HEK293 (cell line): ENCODE data around the gene CACNA1H.

ENCODE experiments used
- CTCF ChIA-PET: fragments of 350-600 bp; formaldehyde crosslinking; extraction: SDS; loops from one replicate; lab custom pipeline; 2021; ENCODE audit warnings: antibody characterized with exemption; lab: Yijun Ruan, JAX
- POLR2A ChIA-PET: fragments of 300-600 bp; formaldehyde crosslinking; extraction: SDS; loops from one replicate; lab custom pipeline; 2020; ENCODE audit warnings: antibody characterized with exemption, inconsistent platforms; lab: Yijun Ruan, JAX
- H3K27ac ChIP-seq: fragments of 200-500 bp; sonication (Bioruptor generic); 2 replicates; pipeline ENCODE4 v1.5.1; 2014; ENCODE audit warnings: low read depth, low read length, control low read depth, inconsistent platforms; ENCODE audit errors: extremely low read depth
- H3K36me3 ChIP-seq, 2 experiments: fragments of 200-500 bp in 1 of 2; sonication (Bioruptor generic) in 1 of 2; 1 replicate in 1 of 2; 2 replicates in 1 of 2; pipeline ENCODE4 v1.5.1; 2014 to 2017; ENCODE audit warnings: inconsistent platforms in 2 of 2, low read length in 2 of 2; ENCODE audit not compliant: control insufficient read depth in 2 of 2, insufficient read depth in 1 of 2
- H3K4me1 ChIP-seq: fragments of 200-500 bp; sonication (Bioruptor generic); 2 replicates; pipeline ENCODE4 v1.5.1; 2014; ENCODE audit warnings: mild to moderate bottlenecking, low read length, inconsistent platforms; ENCODE audit not compliant: control insufficient read depth, insufficient read depth
- H3K4me3 ChIP-seq: 2 replicates; pipeline ENCODE4 v1.5.1; 2011; ENCODE audit warnings: low read depth, mild to moderate bottlenecking, control low read depth, low read length, moderate library complexity
- H3K9me3 ChIP-seq: fragments of 200-500 bp; sonication (Bioruptor generic); 2 replicates; pipeline ENCODE4 v1.5.1; 2014; ENCODE audit warnings: low read depth, low read length, inconsistent platforms; ENCODE audit not compliant: control insufficient read depth, insufficient read depth
- HOXC10 ChIP-seq: sonication (generic); formaldehyde crosslinking; IDR thresholded peaks from 2 replicates; pipeline ENCODE4 v1.8.1; 2023; ENCODE audit warnings: mild to moderate bottlenecking, missing genetic modification reagents
- MZF1 ChIP-seq: fragments of 450-650 bp; formaldehyde crosslinking; IDR thresholded peaks from 2 replicates; pipeline ENCODE4 v1.5.1; 2017; ENCODE audit warnings: missing biosample characterization, missing genetic modification characterization, borderline replicate concordance
- OVOL3 ChIP-seq: fragments of 450-650 bp; formaldehyde crosslinking; IDR thresholded peaks from 2 replicates; pipeline ENCODE4 v1.5.1; 2016; ENCODE audit warnings: missing biosample characterization, missing genetic modification characterization
- PRDM4 ChIP-seq: fragments of 450-650 bp; formaldehyde crosslinking; IDR thresholded peaks from 2 replicates; pipeline ENCODE4 v1.5.1; 2017; ENCODE audit warnings: missing biosample characterization, missing genetic modification characterization
- PRDM6 ChIP-seq: fragments of 450-650 bp; formaldehyde crosslinking; IDR thresholded peaks from 2 replicates; pipeline ENCODE4 v1.5.1; 2017; ENCODE audit warnings: missing biosample characterization, missing genetic modification characterization
- RBAK ChIP-seq: fragments of 450-650 bp; formaldehyde crosslinking; IDR thresholded peaks from 2 replicates; pipeline ENCODE4 v1.5.1; 2016; ENCODE audit warnings: missing biosample characterization, missing genetic modification characterization
- SCRT2 ChIP-seq: fragments of 450-650 bp; formaldehyde crosslinking; IDR thresholded peaks from 2 replicates; pipeline ENCODE4 v1.5.1; 2016; ENCODE audit warnings: missing biosample characterization, missing genetic modification characterization
- SP2 ChIP-seq: fragments of 450-650 bp; formaldehyde crosslinking; IDR thresholded peaks from 2 replicates; pipeline ENCODE4 v1.5.1; 2016; ENCODE audit warnings: missing biosample characterization, missing genetic modification characterization
- TCF7L2 ChIP-seq: IDR thresholded peaks from 2 replicates; pipeline ENCODE4 v1.6.1; 2011; ENCODE audit warnings: low read depth, mild to moderate bottlenecking, inconsistent platforms, low read length, moderate library complexity, borderline replicate concordance
- TRIM28 ChIP-seq: IDR thresholded peaks from 2 replicates; pipeline ENCODE4 v1.6.1; 2011; ENCODE audit warnings: low read length, control low read depth, borderline replicate concordance
- ZFHX2 ChIP-seq: fragments of 450-650 bp; formaldehyde crosslinking; conservative IDR thresholded peaks from 2 replicates; pipeline ENCODE4 v1.5.1; 2016; ENCODE audit warnings: missing biosample characterization, missing genetic modification characterization
- ZFP69B ChIP-seq: fragments of 450-650 bp; formaldehyde crosslinking; IDR thresholded peaks from 2 replicates; pipeline ENCODE4 v1.5.1; 2016; ENCODE audit warnings: missing biosample characterization, missing genetic modification characterization
- ZNF174 ChIP-seq: fragments of 450-650 bp; formaldehyde crosslinking; IDR thresholded peaks from 2 replicates; pipeline ENCODE4 v1.5.0; 2017; ENCODE audit warnings: missing biosample characterization, mild to moderate bottlenecking, missing genetic modification characterization
- ZNF221 ChIP-seq: fragments of 450-650 bp; formaldehyde crosslinking; IDR thresholded peaks from 2 replicates; pipeline ENCODE4 v1.5.1; 2017; ENCODE audit warnings: missing biosample characterization, missing genetic modification characterization, borderline replicate concordance
- ZNF488 ChIP-seq: fragments of 450-650 bp; formaldehyde crosslinking; IDR thresholded peaks from 2 replicates; pipeline ENCODE4 v1.5.1; 2016; ENCODE audit warnings: missing biosample characterization, missing genetic modification characterization
- ZNF624 ChIP-seq: fragments of 450-650 bp; formaldehyde crosslinking; IDR thresholded peaks from 2 replicates; pipeline ENCODE4 v1.5.1; 2017; ENCODE audit warnings: missing biosample characterization, missing genetic modification characterization
- ZNF629 ChIP-seq: fragments of 450-650 bp; formaldehyde crosslinking; IDR thresholded peaks from 2 replicates; pipeline ENCODE4 v1.5.1; 2017; ENCODE audit warnings: missing biosample characterization, missing genetic modification characterization
- ZNF654 ChIP-seq: fragments of 450-650 bp; formaldehyde crosslinking; IDR thresholded peaks from 2 replicates; pipeline ENCODE4 v1.5.1; 2016; ENCODE audit warnings: low read depth, missing biosample characterization, missing genetic modification characterization
- ZNF692 ChIP-seq: fragments of 450-650 bp; formaldehyde crosslinking; IDR thresholded peaks from 2 replicates; pipeline ENCODE4 v1.5.1; 2016; ENCODE audit warnings: missing biosample characterization, missing genetic modification characterization
- ZNF701 ChIP-seq: fragments of 450-650 bp; formaldehyde crosslinking; IDR thresholded peaks from 2 replicates; pipeline ENCODE4 v1.5.1; 2016; ENCODE audit warnings: missing biosample characterization, missing genetic modification characterization
- ZNF791 ChIP-seq: fragments of 450-650 bp; formaldehyde crosslinking; IDR thresholded peaks from 2 replicates; pipeline ENCODE4 v1.5.1; 2016; ENCODE audit warnings: missing biosample characterization, missing genetic modification characterization

CACNA1H gene

GRCh38 chr16:1112506-1113184 is 40.3 kb upstream of the CACNA1H start:
- H3K4me3 ChIP-seq: no peak overlapping the region
- H3K9me3 ChIP-seq: no peaks in the 10 kb centered on the region
- H3K27ac ChIP-seq: no peak overlapping the region
- ChIA-PET POLR2A (interaction anchor here (0.8 kb wide), 1 partner anchor 46 kb away, joined by 3 read pairs; no protein-coding TSS in a partner anchor), CTCF (interaction anchor here (0.7 kb wide), 1 partner anchor 71 kb away, joined by 3 read pairs; no protein-coding TSS in a partner anchor)
- H3K4me1 ChIP-seq: no peaks in the 10 kb centered on the region
- TF ChIP-seq RBAK (0 out of 2 replicates have a peak, but pooled peaks have one; percentile 12), ZNF488 (tag by site-specific recombination) (no peak)
- TF ChIP-seq, all 188 proteins: peak for 1
- no peaks in the 10 kb centered on the region for H3K36me3 ChIP-seq

- no peak for TF ChIP-seq SCRT2 (tag by site-specific recombination)
- TF ChIP-seq ZNF629 (tag by site-specific recombination): no peak
- TF ChIP-seq ZNF791 (tag by site-specific recombination): no peak
- no peak for TF ChIP-seq TCF7L2
- TF ChIP-seq ZNF221 (tag by site-specific recombination): no peak
- no peak for TF ChIP-seq OVOL3 (tag by site-specific recombination)
- TF ChIP-seq ZNF174 (tag by site-specific recombination): no peak
- no peak for TF ChIP-seq ZFHX2 (tag by site-specific recombination)
- TF ChIP-seq ZNF624 (tag by site-specific recombination): no peak
- TF ChIP-seq HOXC10 (CRISPR knock-in tag): no peak
- no peak for TF ChIP-seq ZNF701 (tag by site-specific recombination)
- TF ChIP-seq PRDM6 (tag by site-specific recombination): no peak
- Histone ChIP-seq H3K4me1 (no peaks in the 10 kb centered on the region), H3K36me3 (no peaks in the 10 kb centered on the region), H3K9me3 (no peaks in the 10 kb centered on the region), H3K4me3 (no peak overlapping the region), H3K27ac (no peak overlapping the region)
- ChIA-PET POLR2A (interaction anchor here (0.7 kb wide), 1 partner anchor 734 kb away, joined by 3 read pairs; no protein-coding TSS in a partner anchor), CTCF (no interaction called here)
Observed at GRCh38 chr16:1113489-1113888, 39.4 kb upstream of the CACNA1H start.

- ChIA-PET CTCF (no interaction called here), POLR2A (interaction anchor here (0.7 kb wide), 1 partner anchor 733 kb away, joined by 3 read pairs; no protein-coding TSS in a partner anchor)
- H3K4me1 ChIP-seq: no peaks in the 10 kb centered on the region
- H3K4me3 ChIP-seq: no peak overlapping the region
- H3K9me3 ChIP-seq: no peaks in the 10 kb centered on the region
- no peak overlapping the region for H3K27ac ChIP-seq
- H3K36me3 ChIP-seq: no peaks in the 10 kb centered on the region
- TF ChIP-seq PRDM4 (tag by site-specific recombination) (no peak), ZNF654 (tag by site-specific recombination) (no peak), ZNF692 (tag by site-specific recombination) (no peak), ZNF488 (tag by site-specific recombination) (no peak), SP2 (tag by site-specific recombination) (no peak), RBAK (no peak), ZFP69B (tag by site-specific recombination) (no peak), TRIM28 (no peak), MZF1 (tag by site-specific recombination) (no peak), SCRT2 (tag by site-specific recombination) (no peak)
Observed at GRCh38 chr16:1113889-1114526, 38.9 kb upstream of the CACNA1H start.
